ENCODE measurements around the gene ARHGEF3.

Gene ARHGEF3

GRCh38 chr3:56762718-56763117 lies 39.0 kb downstream of the ARHGEF3 start:
- no peak for TF ChIP-seq CTCF (IDR thresholded peaks at IDR 0.05)

GRCh38 chr3:56761887-56762651 lies 39.7 kb downstream of the ARHGEF3 start:
- TF ChIP-seq CTCF (IDR thresholded peaks at IDR 0.05) = no peak

GRCh38 chr3:56761023-56761422 lies 40.7 kb downstream of the ARHGEF3 start:
- TF ChIP-seq CTCF (IDR thresholded peaks at IDR 0.05) = no peak

GRCh38 chr3:56759532-56759931 lies 42.2 kb downstream of the ARHGEF3 start:
- no peak for TF ChIP-seq CTCF (IDR thresholded peaks at IDR 0.05)

GRCh38 chr3:56758539-56758981 lies 43.2 kb downstream of the ARHGEF3 start:
- no peak for TF ChIP-seq CTCF (IDR thresholded peaks at IDR 0.05)

- no peak for TF ChIP-seq CTCF (IDR thresholded peaks at IDR 0.05)
Observed at GRCh38 chr3:56754741-56755417, 46.9 kb downstream of the ARHGEF3 start.

- TF ChIP-seq CTCF (IDR thresholded peaks at IDR 0.05) = no peak
Observed at GRCh38 chr3:56753206-56753820, 48.4 kb downstream of the ARHGEF3 start.
